IMR-90 (cell line): ENCODE data around the gene OR6X1. TPM values are rescaled to one million over a fixed set of nuclear protein-coding genes. Genes with fewer than 3 reads are reported as not detected.

Source experiments
- ATAC-seq: fragments of 200-7000 bp; cut with Tn5 transposase; 2 replicates; pipeline ENCODE4 v1.9.1; 2020; ENCODE audit warnings: low read depth, mild to moderate bottlenecking, moderate library complexity
- BruUV-seq: library from RNA; stranded (reverse); fragments of 400-500 nt; replicated peaks from 2 replicates; lab custom pipeline; 2021; lab: Mats Ljungman, UMichigan
- CTCF ChIA-PET: fragments of 300-600 bp; formaldehyde crosslinking; extraction: SDS; loops from one replicate; lab custom pipeline; 2021; ENCODE audit warnings: antibody characterized with exemption; lab: Yijun Ruan, JAX
- POLR2A ChIA-PET: fragments of 300-600 bp; sonication (Branson Sonifier 250); formaldehyde crosslinking; loops from one replicate; lab custom pipeline; 2022; ENCODE audit warnings: antibody characterized with exemption; ENCODE audit not compliant: unreplicated experiment; lab: Charles Lee
- DNase-seq: peaks from one replicate; pipeline ENCODE4 v3.0.0; 2013
- H2AFZ ChIP-seq: replicated peaks from 2 replicates; pipeline ENCODE3; 2013; ENCODE audit warnings: low read length, mild to moderate bottlenecking; ENCODE audit not compliant: poor library complexity
- H2AK5ac ChIP-seq: 2 replicates; pipeline ENCODE4 v1.6.1; 2013; ENCODE audit warnings: low read depth, low read length, inconsistent platforms
- H2AK9ac ChIP-seq: replicated peaks from 2 replicates; pipeline ENCODE3; 2013; ENCODE audit warnings: mild to moderate bottlenecking, low read depth, low read length, moderate library complexity; ENCODE audit not compliant: poor library complexity
- H2BK120ac ChIP-seq: 2 replicates; pipeline ENCODE4 v1.6.1; 2013; ENCODE audit warnings: low read depth, low read length, inconsistent platforms
- H2BK15ac ChIP-seq: 3 replicates; pipeline ENCODE4 v1.6.1; 2013; ENCODE audit warnings: low read depth, low read length, inconsistent platforms
- H2BK20ac ChIP-seq: 2 replicates; pipeline ENCODE4 v1.6.1; 2013; ENCODE audit warnings: low read depth, mild to moderate bottlenecking, inconsistent platforms, low read length, moderate library complexity
- H2BK5ac ChIP-seq: 2 replicates; pipeline ENCODE4 v1.6.1; 2013; ENCODE audit warnings: mild to moderate bottlenecking, low read depth, low read length, inconsistent platforms; ENCODE audit not compliant: poor library complexity, severe bottlenecking
- H3K14ac ChIP-seq: replicated peaks from 2 replicates; pipeline ENCODE4 v1.6.1; 2013; ENCODE audit warnings: low read depth, low read length, inconsistent platforms
- H3K18ac ChIP-seq: 2 replicates; pipeline ENCODE4 v1.6.1; 2013; ENCODE audit warnings: low read depth, low read length, control low read depth
- H3K23ac ChIP-seq: 2 replicates; pipeline ENCODE4 v1.6.1; 2013; ENCODE audit warnings: low read depth, low read length, inconsistent platforms
- H3K27ac ChIP-seq: 2 replicates; pipeline ENCODE4 v1.5.1; 2013; ENCODE audit warnings: mild to moderate bottlenecking, control low read depth, low read length; ENCODE audit not compliant: insufficient read depth
- H3K27me3 ChIP-seq: 2 replicates; pipeline ENCODE4 v1.6.1; 2013; ENCODE audit warnings: low read length; ENCODE audit not compliant: control insufficient read depth, insufficient read depth
- H3K36me3 ChIP-seq: 2 replicates; pipeline ENCODE4 v1.6.1; 2013; ENCODE audit warnings: low read length, mixed read lengths; ENCODE audit not compliant: control insufficient read depth, insufficient read depth
- H3K4ac ChIP-seq: 2 replicates; pipeline ENCODE4 v1.6.1; 2013; ENCODE audit warnings: low read depth, low read length, inconsistent platforms
- H3K4me1 ChIP-seq: 2 replicates; pipeline ENCODE4 v1.6.1; 2013; ENCODE audit warnings: low read length, mixed read lengths; ENCODE audit not compliant: control insufficient read depth, insufficient read depth
- H3K4me2 ChIP-seq: 2 replicates; pipeline ENCODE4 v1.6.1; 2013; ENCODE audit warnings: low read depth, mild to moderate bottlenecking, control low read depth, low read length, moderate library complexity
- H3K4me3 ChIP-seq: 2 replicates; pipeline ENCODE4 v1.5.1; 2013; ENCODE audit warnings: low read depth, mild to moderate bottlenecking, control low read depth, low read length, moderate library complexity; ENCODE audit not compliant: insufficient read depth
- H3K56ac ChIP-seq: 2 replicates; pipeline ENCODE4 v1.6.1; 2013; ENCODE audit warnings: low read length, inconsistent platforms; ENCODE audit not compliant: insufficient read depth; ENCODE audit errors: extremely low read depth
- H3K79me1 ChIP-seq, 2 experiments: 2 replicates each; pipeline ENCODE4 v1.6.1; 2013; ENCODE audit warnings: low read length in 2 of 2, inconsistent platforms in 1 of 2, low read depth in 1 of 2
- H3K9ac ChIP-seq: 2 replicates; pipeline ENCODE4 v1.6.1; 2013; ENCODE audit warnings: low read depth, low read length, control low read depth
- H3K9me1 ChIP-seq: 2 replicates; pipeline ENCODE4 v1.6.1; 2013; ENCODE audit warnings: low read length, inconsistent platforms; ENCODE audit not compliant: insufficient read depth
- H3K9me3 ChIP-seq: 2 replicates; pipeline ENCODE4 v1.6.1; 2013; ENCODE audit warnings: low read length; ENCODE audit not compliant: control insufficient read depth, insufficient read depth
- H4K20me1 ChIP-seq: 2 replicates; pipeline ENCODE4 v1.6.1; 2013; ENCODE audit warnings: low read length, inconsistent platforms; ENCODE audit not compliant: insufficient read depth
- H4K5ac ChIP-seq: 2 replicates; pipeline ENCODE4 v1.6.1; 2013; ENCODE audit warnings: mild to moderate bottlenecking, low read depth, low read length, control low read depth
- H4K8ac ChIP-seq, 2 experiments: 2 replicates each; pipeline ENCODE4 v1.6.1; 2013; ENCODE audit warnings: low read depth in 2 of 2, low read length in 2 of 2, control low read depth in 1 of 2, inconsistent platforms in 1 of 2
- H4K91ac ChIP-seq: 2 replicates; pipeline ENCODE4 v1.6.1; 2013; ENCODE audit warnings: low read depth, low read length, inconsistent platforms; ENCODE audit not compliant: insufficient read depth
- BHLHE40 ChIP-seq: fragments of 150-350 bp; IDR thresholded peaks from 2 replicates; pipeline ENCODE4 v1.6.1; 2016; ENCODE audit warnings: mild to moderate bottlenecking, low read depth, low read length
- CEBPB ChIP-seq: IDR thresholded peaks from 2 replicates; pipeline ENCODE4 v1.6.1; 2012; ENCODE audit warnings: low read depth, low read length, improper control_type of control experiment
- CHD1 ChIP-seq: IDR thresholded peaks from 2 replicates; pipeline ENCODE4 v1.6.1; 2012; ENCODE audit warnings: low read depth, low read length, improper control_type of control experiment
- MAFK ChIP-seq: IDR thresholded peaks from 2 replicates; pipeline ENCODE4 v1.6.1; 2012; ENCODE audit warnings: low read depth, low read length, improper control_type of control experiment
- MXI1 ChIP-seq: IDR thresholded peaks from 2 replicates; pipeline ENCODE4 v1.6.1; 2012; ENCODE audit warnings: low read depth, mild to moderate bottlenecking, low read length, moderate library complexity, borderline replicate concordance
- POLR2A ChIP-seq: IDR thresholded peaks from 2 replicates; pipeline ENCODE4 v1.6.1; 2012; ENCODE audit warnings: mild to moderate bottlenecking, low read depth, low read length
- RAD21 ChIP-seq: IDR thresholded peaks from 2 replicates; pipeline ENCODE4 v1.6.1; 2012; ENCODE audit warnings: low read length, improper control_type of control experiment
- RFX5 ChIP-seq: IDR thresholded peaks from 2 replicates; pipeline ENCODE4 v1.8.0; 2012; ENCODE audit warnings: low read depth, mild to moderate bottlenecking, low read length, moderate library complexity
- SMC3 ChIP-seq: fragments of 150-350 bp; IDR thresholded peaks from 2 replicates; pipeline ENCODE4 v1.6.1; 2016; ENCODE audit warnings: low read depth, mild to moderate bottlenecking, antibody characterized with exemption, low read length, moderate library complexity
- WGBS, 2 experiments: methylation state at CpG; one replicate each; pipeline versions ENCODE4 v1.1.5 to v1.1.7; 2013; ENCODE audit warnings: missing lambda C conversion rate in 2 of 2; ENCODE audit not compliant: insufficient read length in 1 of 2; ENCODE audit errors: extremely low coverage in 2 of 2; 5-methylcytosine and 5-hydroxymethylcytosine counted together
- dilution Hi-C: fragments of 300-500 bp; cut with HindIII; formaldehyde crosslinking; loops from one replicate; pipeline ENCODE4 v1.14.3; 2018; ENCODE audit warnings: low sequenced_read_pairs; ENCODE audit not compliant: unreplicated experiment
- in situ Hi-C: fragments of 300-500 bp; cut with MboI; formaldehyde crosslinking; loops from 3 replicates; pipeline ENCODE4 v1.14.3; 2019; ENCODE audit warnings: low sequenced_read_pairs, inconsistent platforms, mixed read lengths
- intact Hi-C: fragments of 100-400 bp; cut with micrococcal nuclease; formaldehyde crosslinking; loops from 2 replicates; pipeline ENCODE4 v1.10.0; 2022
- polyA plus RNA-seq, 3 experiments: library from polyadenylated mRNA; depleted of rRNA; stranded (reverse); fragments of >200 nt; gene quantifications; 2 replicates each; pipeline ENCODE4 v1.2.3, GENCODE V29; 2012; ENCODE audit warnings: low replicate concordance in 1 of 3
- total RNA-seq: library from RNA; depleted of rRNA; stranded (reverse); fragments of >200 nt; gene quantifications from 2 replicates; pipeline ENCODE4 v1.2.3, GENCODE V29; 2012
- TF ChIP-seq, protein P1 (sequence below): conservative IDR thresholded peaks from 2 replicates; pipeline ENCODE4 v1.5.1; 2012; ENCODE audit warnings: mild to moderate bottlenecking, low read depth, low read length, improper control_type of control experiment

The OR6X1 gene
- total and polyA plus RNA-seq, 2 of the 4 experiments (the other 2 are of a cell fraction) = not detected

DNA sequence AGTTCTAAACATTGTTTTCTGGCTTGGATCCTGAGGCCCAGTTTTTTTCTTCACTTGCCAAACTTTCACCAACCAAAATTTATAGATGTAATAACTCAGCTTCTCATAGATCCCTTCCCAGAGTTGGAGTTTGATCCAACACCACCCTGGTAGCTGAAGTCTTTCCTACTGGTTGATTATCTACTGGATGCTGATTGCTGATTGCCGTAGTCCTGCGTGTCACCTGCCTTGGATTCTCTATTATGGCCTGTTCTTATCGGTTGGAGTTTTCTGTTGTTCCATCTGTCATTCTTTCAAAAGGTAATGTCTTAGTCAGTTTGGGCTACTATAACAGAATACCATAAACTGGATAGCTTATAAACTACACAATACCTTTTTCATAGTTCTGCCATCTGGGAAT, 17.3 kb upstream of the OR6X1 start:
- Histone ChIP-seq H2AK9ac (no peak overlapping the region), H2BK120ac (no peak overlapping the region), H2BK5ac (no peak overlapping the region), H3K4me3 (no peak overlapping the region), H3K36me3 (no peaks in the 10 kb centered on the region), H2BK20ac (no peak overlapping the region), H3K4me2 (no peak overlapping the region), H3K56ac (no peak overlapping the region), H2AK5ac (no peak overlapping the region), H3K14ac (no peak overlapping the region), H3K9me1 (no peaks in the 10 kb centered on the region), H3K27me3 (no peaks in the 10 kb centered on the region), H3K9me3 (no peaks in the 10 kb centered on the region), H3K79me1 (no peaks in the 10 kb centered on the region), H3K23ac (no peak overlapping the region), H3K27ac (no peak overlapping the region), H3K18ac (no peak overlapping the region), H3K4ac (no peak overlapping the region), H4K20me1 (no peaks in the 10 kb centered on the region), H4K91ac (no peak overlapping the region), H4K5ac (no peak overlapping the region), H2AFZ (no peak overlapping the region), H2BK15ac (no peak overlapping the region), H3K4me1 (no peaks in the 10 kb centered on the region), H4K8ac (no peak overlapping the region), H3K9ac (no peak overlapping the region)
- dilution Hi-C loops (no loop called here), in situ Hi-C loops (no loop called here), intact Hi-C loops (no loop called here)
- ChIA-PET POLR2A (no interaction called here), CTCF (no interaction called here)
- no peak for ATAC-seq
- no TSS peak for BruUV-seq
- TF ChIP-seq CHD1 (no peak), RFX5 (no peak), CEBPB (no peak), RAD21 (no peak), POLR2A (no peak), BHLHE40 (no peak), MXI1 (no peak), SMC3 (no peak), MAFK (no peak)
- TF ChIP-seq, protein P1, sequence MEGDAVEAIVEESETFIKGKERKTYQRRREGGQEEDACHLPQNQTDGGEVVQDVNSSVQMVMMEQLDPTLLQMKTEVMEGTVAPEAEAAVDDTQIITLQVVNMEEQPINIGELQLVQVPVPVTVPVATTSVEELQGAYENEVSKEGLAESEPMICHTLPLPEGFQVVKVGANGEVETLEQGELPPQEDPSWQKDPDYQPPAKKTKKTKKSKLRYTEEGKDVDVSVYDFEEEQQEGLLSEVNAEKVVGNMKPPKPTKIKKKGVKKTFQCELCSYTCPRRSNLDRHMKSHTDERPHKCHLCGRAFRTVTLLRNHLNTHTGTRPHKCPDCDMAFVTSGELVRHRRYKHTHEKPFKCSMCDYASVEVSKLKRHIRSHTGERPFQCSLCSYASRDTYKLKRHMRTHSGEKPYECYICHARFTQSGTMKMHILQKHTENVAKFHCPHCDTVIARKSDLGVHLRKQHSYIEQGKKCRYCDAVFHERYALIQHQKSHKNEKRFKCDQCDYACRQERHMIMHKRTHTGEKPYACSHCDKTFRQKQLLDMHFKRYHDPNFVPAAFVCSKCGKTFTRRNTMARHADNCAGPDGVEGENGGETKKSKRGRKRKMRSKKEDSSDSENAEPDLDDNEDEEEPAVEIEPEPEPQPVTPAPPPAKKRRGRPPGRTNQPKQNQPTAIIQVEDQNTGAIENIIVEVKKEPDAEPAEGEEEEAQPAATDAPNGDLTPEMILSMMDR = no peak
- no peak for DNase-seq
- WGBS, 2 experiments = no CpG with 5 or more reads among the region's 3 CpGs
